ENCODE data around the gene AK8. TPM values are rescaled to one million over a fixed set of nuclear protein-coding genes. Genes with fewer than 3 reads are reported as not detected.

Gene AK8
- total and polyA plus RNA-seq, 2 donors from 2014 or later: 6.2 to 6.3 TPM

DNA sequence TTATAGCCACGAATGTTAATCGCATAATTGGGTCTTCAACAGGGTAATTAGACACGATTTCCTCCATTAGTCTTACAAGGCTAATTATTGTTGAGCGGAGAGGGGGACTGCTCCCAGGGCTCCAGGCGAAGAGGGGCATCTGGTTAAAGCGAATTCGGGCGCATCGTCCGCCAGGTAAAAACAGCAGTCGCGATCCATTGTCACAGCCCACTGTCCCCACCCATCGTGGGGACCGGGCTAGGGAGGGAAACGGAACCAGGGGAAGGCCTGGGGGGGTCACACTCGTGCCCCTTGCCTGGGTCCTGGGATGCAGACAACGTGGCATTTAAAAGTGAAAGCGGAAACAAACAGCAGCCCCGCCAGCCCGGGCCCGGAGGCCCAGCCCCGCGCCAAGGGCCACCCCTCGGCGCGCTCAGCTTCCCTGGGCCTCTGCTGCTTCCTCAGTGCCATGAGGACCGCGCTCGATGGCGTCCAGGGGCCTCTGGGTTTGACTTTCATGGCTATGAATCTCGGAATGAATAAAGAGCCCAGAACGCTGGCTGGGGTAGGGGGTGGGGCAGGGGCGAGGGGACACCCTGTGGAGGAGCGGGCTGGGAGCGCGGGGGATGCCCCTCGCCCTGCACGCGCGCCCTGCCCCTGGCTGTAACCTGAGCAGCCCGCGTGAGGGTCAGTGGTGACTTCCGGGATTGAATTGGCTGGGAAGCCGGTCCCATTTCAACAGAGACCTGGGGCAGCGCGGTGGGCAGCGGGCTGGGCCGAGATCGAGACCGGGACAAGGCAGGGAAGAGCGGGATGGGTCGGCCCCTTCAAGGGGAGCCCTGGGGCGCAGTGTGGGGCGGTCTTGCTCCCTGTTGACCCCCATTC lies 107.9 kb downstream of the AK8 start:
- Histone ChIP-seq H3K9me3 (ENCODE audit: control insufficient read depth in 2 of 3, insufficient read depth in 1 of 3, low read length in 3 of 3) (no peaks in the 10 kb centered on the region), H3K9ac (ENCODE audit: low read length in 3 of 3) (peak overlapping the region; percentile 74 to 84 (median 78)), H3K4me3 (ENCODE audit: low read length in 3 of 3) (peak overlapping the region; percentile 60 to 97 (median 85)), H3K27me3 (ENCODE audit: control insufficient read depth, insufficient read depth, low read length) (no peaks in the 10 kb centered on the region), H3K27ac (ENCODE audit: low read depth in 2 of 2, low read length in 2 of 2) (peak overlapping the region; percentile 33 to 73), H3K36me3 (ENCODE audit: control insufficient read depth in 2 of 3, insufficient read depth in 3 of 3, low read length in 3 of 3) (no peaks in the 10 kb centered on the region), H3K4me1 (ENCODE audit: control insufficient read depth in 2 of 3, insufficient read depth in 2 of 3, low read depth in 1 of 3, low read length in 3 of 3) (peaks cover 0 to 5% (median 0%) of the 10 kb centered on the region in 3 donors)
- FAIRE-seq (no peak), DNase-seq (peak; percentile 75 to 89 (median 82))
- intact Hi-C loops (cut with DNase I): no loop called here
- TF ChIP-seq, protein P1, sequence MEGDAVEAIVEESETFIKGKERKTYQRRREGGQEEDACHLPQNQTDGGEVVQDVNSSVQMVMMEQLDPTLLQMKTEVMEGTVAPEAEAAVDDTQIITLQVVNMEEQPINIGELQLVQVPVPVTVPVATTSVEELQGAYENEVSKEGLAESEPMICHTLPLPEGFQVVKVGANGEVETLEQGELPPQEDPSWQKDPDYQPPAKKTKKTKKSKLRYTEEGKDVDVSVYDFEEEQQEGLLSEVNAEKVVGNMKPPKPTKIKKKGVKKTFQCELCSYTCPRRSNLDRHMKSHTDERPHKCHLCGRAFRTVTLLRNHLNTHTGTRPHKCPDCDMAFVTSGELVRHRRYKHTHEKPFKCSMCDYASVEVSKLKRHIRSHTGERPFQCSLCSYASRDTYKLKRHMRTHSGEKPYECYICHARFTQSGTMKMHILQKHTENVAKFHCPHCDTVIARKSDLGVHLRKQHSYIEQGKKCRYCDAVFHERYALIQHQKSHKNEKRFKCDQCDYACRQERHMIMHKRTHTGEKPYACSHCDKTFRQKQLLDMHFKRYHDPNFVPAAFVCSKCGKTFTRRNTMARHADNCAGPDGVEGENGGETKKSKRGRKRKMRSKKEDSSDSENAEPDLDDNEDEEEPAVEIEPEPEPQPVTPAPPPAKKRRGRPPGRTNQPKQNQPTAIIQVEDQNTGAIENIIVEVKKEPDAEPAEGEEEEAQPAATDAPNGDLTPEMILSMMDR (IDR thresholded peaks at IDR 0.05; ENCODE audit: borderline replicate concordance, extremely low read depth, insufficient read depth): no peak

DNA sequence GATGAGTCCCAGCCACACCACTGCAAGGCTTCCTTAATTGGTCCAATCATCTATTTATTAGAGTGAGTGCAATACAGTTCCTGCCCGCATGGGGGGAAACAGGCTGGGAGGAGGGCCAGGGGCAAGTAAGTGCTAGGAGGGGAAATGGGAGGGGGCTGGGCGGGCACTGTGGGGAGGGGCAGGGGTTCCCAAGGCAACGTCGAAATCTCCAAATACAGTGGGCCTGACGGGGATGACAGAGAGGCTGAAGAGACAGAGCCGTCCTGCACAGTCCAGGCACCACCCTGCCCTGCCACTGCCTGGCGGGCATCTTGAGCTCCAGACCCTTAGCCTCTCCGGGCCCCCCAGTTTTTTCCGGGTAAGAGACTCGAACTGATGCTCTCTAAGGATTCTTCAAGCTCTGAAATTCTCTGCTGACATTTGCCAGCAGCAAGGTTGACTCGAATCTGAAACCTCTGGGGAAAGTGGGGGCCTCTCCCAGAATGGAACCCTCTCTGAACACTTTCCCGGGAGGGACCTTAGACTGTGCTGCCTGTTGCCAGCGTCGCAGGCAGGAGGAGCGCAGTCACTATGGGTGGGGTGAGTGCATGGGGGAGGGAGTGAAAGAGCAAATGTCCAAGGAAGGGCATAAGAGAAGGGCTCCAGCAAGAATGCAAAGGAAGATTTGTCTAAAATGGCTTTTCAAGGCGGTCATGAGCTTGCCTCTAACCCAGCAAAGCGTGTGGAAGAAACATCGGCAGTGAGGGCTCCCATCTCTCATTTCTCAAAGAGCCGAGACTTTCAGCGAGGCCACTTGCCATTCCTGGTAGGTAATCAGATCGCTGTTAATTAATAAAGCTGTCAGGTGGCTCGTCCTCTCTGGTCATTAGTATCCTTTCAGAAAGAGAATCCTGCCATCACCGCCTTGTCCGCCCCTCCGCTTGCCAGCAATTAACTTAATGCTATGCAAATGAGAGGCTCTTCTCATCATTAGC lies 108.9 kb downstream of the AK8 start:
- Histone ChIP-seq H3K4me3 (ENCODE audit: low read length in 3 of 3) (peak overlapping the region; percentile 60 to 97 (median 85)), H3K4me1 (ENCODE audit: control insufficient read depth in 2 of 3, insufficient read depth in 2 of 3, low read depth in 1 of 3, low read length in 3 of 3) (peaks cover 0 to 5% (median 0%) of the 10 kb centered on the region in 3 donors), H3K9ac (ENCODE audit: low read length in 3 of 3) (peak overlapping the region; percentile 74 to 84 (median 78)), H3K9me3 (ENCODE audit: control insufficient read depth in 2 of 3, insufficient read depth in 1 of 3, low read length in 3 of 3) (no peaks in the 10 kb centered on the region), H3K36me3 (ENCODE audit: control insufficient read depth in 2 of 3, insufficient read depth in 3 of 3, low read length in 3 of 3) (no peaks in the 10 kb centered on the region), H3K27me3 (ENCODE audit: control insufficient read depth, insufficient read depth, low read length) (no peaks in the 10 kb centered on the region), H3K27ac (ENCODE audit: low read depth in 2 of 2, low read length in 2 of 2) (peak overlapping the region; percentile 33 to 73)
- no peak for FAIRE-seq
- DNase-seq: peak in 4 of 5 donors; percentile 51 to 75 (median 71)
- TF ChIP-seq, protein P1 (IDR thresholded peaks at IDR 0.05; ENCODE audit: borderline replicate concordance, extremely low read depth, insufficient read depth): peak; percentile 28
- intact Hi-C loops (cut with DNase I): no loop called here

DNA sequence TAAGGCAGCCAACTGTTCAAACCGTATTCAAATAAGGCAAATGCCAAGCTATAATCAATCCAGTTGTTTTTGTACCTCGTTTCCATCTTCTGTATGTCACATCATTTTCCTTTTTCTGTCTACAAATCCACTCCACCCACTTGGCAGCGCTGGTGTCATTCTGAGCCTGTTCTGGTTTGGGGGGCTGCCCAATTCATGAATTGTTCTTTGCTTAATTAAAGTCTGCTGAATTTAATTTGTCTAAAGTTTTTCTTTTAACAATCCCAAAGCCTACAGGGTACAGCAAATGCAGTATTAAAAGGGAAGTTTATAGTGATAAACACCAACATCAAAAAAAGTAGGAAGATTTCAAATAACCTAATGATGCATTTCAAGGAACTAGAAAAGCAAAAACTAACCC lies 114.5 kb downstream of the AK8 start:
- no peak overlapping the region for H3K9ac ChIP-seq (ENCODE audit: low read length in 3 of 3)
- TF ChIP-seq, protein P1 (IDR thresholded peaks at IDR 0.05; ENCODE audit: borderline replicate concordance, extremely low read depth, insufficient read depth): no peak
- H3K27ac ChIP-seq (ENCODE audit: low read depth in 2 of 2, low read length in 2 of 2): no peak overlapping the region
- H3K27me3 ChIP-seq (ENCODE audit: control insufficient read depth, insufficient read depth, low read length): no peaks in the 10 kb centered on the region
- intact Hi-C loops (cut with DNase I): no loop called here
- H3K4me3 ChIP-seq (ENCODE audit: low read length in 3 of 3): no peak overlapping the region
- no peaks in the 10 kb centered on the region for H3K36me3 ChIP-seq (ENCODE audit: control insufficient read depth in 2 of 3, insufficient read depth in 3 of 3, low read length in 3 of 3)
- no peaks in the 10 kb centered on the region for H3K9me3 ChIP-seq (ENCODE audit: control insufficient read depth in 2 of 3, insufficient read depth in 1 of 3, low read length in 3 of 3)
- H3K4me1 ChIP-seq (ENCODE audit: control insufficient read depth in 2 of 3, insufficient read depth in 2 of 3, low read depth in 1 of 3, low read length in 3 of 3): peaks cover 0 to 4% (median 0%) of the 10 kb centered on the region in 3 donors
- DNase-seq (peak in 1 of 5 donors; percentile 5), FAIRE-seq (no peak)
